Mucosa of descending colon (tissue), 3 donors: Measurements from ENCODE around the gene GABRP. TPM values are rescaled to one million over a fixed set of nuclear protein-coding genes. Genes with fewer than 3 reads are reported as not detected.
"Not testable (repeated sequence)": the region's sequence is repeated elsewhere in the genome, so short reads cannot be mapped to it uniquely, and the experiment has no call there.

Source experiments
- ATAC-seq: fragments of 200-7000 bp; cut with Tn5 transposase; one replicate; pipeline ENCODE4 v1.9.1; 2020; ENCODE audit warnings: mild to moderate bottlenecking, moderate library complexity
- DNase-seq, 3 donors: peaks; one replicate each; pipeline ENCODE4 v3.0.0-alpha.2; 2020
- H3K36me3 ChIP-seq: fragments of 200-600 bp; one replicate; pipeline ENCODE4 v1.8.0; 2021; ENCODE audit warnings: low read depth, mild to moderate bottlenecking
- H3K4me1 ChIP-seq: fragments of 200-600 bp; one replicate; pipeline ENCODE4 v1.8.0; 2021; ENCODE audit warnings: low read depth, mild to moderate bottlenecking
- H3K4me3 ChIP-seq: fragments of 200-600 bp; one replicate; pipeline ENCODE4 v1.8.0; 2021; ENCODE audit warnings: mild to moderate bottlenecking
- H3K9me3 ChIP-seq: fragments of 200-600 bp; one replicate; pipeline ENCODE4 v1.8.0; 2021; ENCODE audit warnings: mild to moderate bottlenecking
- CTCF ChIP-seq: fragments of 200-600 bp; IDR thresholded peaks from one replicate; pipeline ENCODE4 v1.8.0; 2022; ENCODE audit warnings: antibody characterized with exemption, mild to moderate bottlenecking
- intact Hi-C, 2 donors: fragments of 100-400 bp; cut with DNase I in 1 of 2; cut with micrococcal nuclease in 1 of 2; formaldehyde crosslinking; loops; one replicate each; pipeline versions ENCODE4 v1.11.0 to v1.11.1; 2022; cut with DNase I, micrococcal nuclease
- total RNA-seq, 3 donors: library from RNA; stranded (reverse); fragmentation: NEBNext Ultra II Directional in 2 of 3; extraction: Animal tissue kit (Norgen Biotek cat#: 25700) in 2 of 3; gene quantifications; one replicate each; pipeline versions ENCODE4 v1.2.1 to v1.2.4, GENCODE V29; 2021 to 2023
- donor health status: DM: no; HTN: no; CAD: no; lungs with moderate emphysema.
- donor health status: DM: no; HTN: no; CAD: no.
- donor health status: DM: no; HTN: yes; CAD: no.

Gene GABRP
- total RNA-seq, 3 donors from 2014 or later = 0.09 to 2.0 TPM; not detected in 1

DNA sequence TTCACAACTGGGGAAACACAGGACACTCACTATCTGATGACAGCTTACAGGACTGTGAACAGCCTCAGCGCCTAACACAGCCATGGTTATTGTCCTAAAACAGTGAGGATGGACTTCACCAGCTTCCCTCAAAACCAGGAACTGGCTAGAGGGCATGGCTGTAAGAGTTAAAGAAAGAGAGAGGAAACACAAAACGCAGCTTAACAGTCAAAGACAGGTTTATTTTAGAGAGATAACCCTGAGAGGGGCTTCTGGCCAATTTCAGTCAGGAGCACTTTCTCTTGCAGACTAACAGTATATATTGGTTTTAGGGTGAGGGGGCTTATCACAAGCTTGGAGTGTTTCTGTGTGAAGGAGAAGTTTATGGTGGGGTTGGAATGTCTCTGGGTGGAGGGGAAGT, 42.6 kb downstream of the GABRP start:
- no peak for TF ChIP-seq CTCF
- H3K4me3 ChIP-seq = no peak overlapping the region
- no peaks in the 10 kb centered on the region for H3K36me3 ChIP-seq
- no peaks in the 10 kb centered on the region for H3K9me3 ChIP-seq
- intact Hi-C loops = no loop called here
- no peaks in the 10 kb centered on the region for H3K4me1 ChIP-seq
- DNase-seq (no peak), ATAC-seq (no peak)

- H3K36me3 ChIP-seq = no peaks in the 10 kb centered on the region
- intact Hi-C loops = no loop called here
- no peak overlapping the region for H3K4me3 ChIP-seq
- no peaks in the 10 kb centered on the region for H3K4me1 ChIP-seq
- DNase-seq (no peak), ATAC-seq (no peak)
- no peaks in the 10 kb centered on the region for H3K9me3 ChIP-seq
- TF ChIP-seq CTCF = no peak
These were observed 48.7 kb downstream of the GABRP start for GRCh38 chr5:170832241-170832640.

GRCh38 chr5:170833981-170834380, 50.5 kb downstream of the GABRP start:
- intact Hi-C loops, H3K4me1 ChIP-seq, DNase-seq, H3K9me3 ChIP-seq, H3K4me3 ChIP-seq, H3K36me3 ChIP-seq, ATAC-seq: not testable (repeated sequence)

- no peak for ATAC-seq
- Histone ChIP-seq H3K4me1 (no peaks in the 10 kb centered on the region), H3K36me3 (no peaks in the 10 kb centered on the region), H3K4me3 (no peak overlapping the region), H3K9me3 (no peaks in the 10 kb centered on the region)
- DNase-seq = no peak
- no peak for TF ChIP-seq CTCF
- intact Hi-C loops = no loop called here
These were observed 52.7 kb downstream of the GABRP start for GRCh38 chr5:170836226-170836625.

DNA sequence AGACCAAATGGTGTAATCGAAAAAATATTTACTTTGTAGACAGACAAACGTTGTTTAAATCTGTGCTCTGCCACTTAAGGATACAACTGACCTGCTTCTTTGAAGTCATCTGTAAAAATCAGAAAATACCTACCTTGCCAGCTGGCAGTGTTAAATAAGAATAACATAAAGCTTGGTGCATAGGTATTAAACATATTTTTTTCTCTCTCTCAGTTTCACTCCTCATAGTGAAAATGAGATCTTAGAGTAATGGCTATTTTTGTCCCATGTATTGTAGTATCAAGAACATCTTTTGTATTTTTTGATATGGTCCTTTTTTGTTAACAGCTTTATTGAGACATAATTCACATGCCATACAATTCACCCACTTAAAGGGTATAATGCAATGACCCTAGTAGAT, 60.3 kb downstream of the GABRP start:
- H3K4me1 ChIP-seq = no peaks in the 10 kb centered on the region
- no peak for TF ChIP-seq CTCF
- H3K36me3 ChIP-seq = no peaks in the 10 kb centered on the region
- H3K9me3 ChIP-seq = no peaks in the 10 kb centered on the region
- no peak for ATAC-seq
- intact Hi-C loops = no loop called here
- DNase-seq = no peak
- no peak overlapping the region for H3K4me3 ChIP-seq

GRCh38 chr5:170844651-170845050, 61.1 kb downstream of the GABRP start:
- DNase-seq = no peak
- H3K36me3 ChIP-seq = no peaks in the 10 kb centered on the region
- no peaks in the 10 kb centered on the region for H3K9me3 ChIP-seq
- ATAC-seq = no peak
- H3K4me1 ChIP-seq = no peaks in the 10 kb centered on the region
- no peak overlapping the region for H3K4me3 ChIP-seq
- TF ChIP-seq CTCF = no peak
- intact Hi-C loops = no loop called here
